NCI-H69 (cell line): Measurements from ENCODE around the gene LRRC9.
"Not testable (repeated sequence)": the region's sequence is repeated elsewhere in the genome, so short reads cannot be mapped to it uniquely, and the experiment has no call there.

Source experiments
- DNase-seq: peaks from one replicate; lab custom pipeline; 2025; lab: John Stamatoyannopoulos, UW

LRRC9 gene

GRCh38 chr14:60064491-60065072, 144.6 kb downstream of the LRRC9 start:
- DNase-seq = peak; percentile 67

GRCh38 chr14:60067882-60068281, 147.9 kb downstream of the LRRC9 start:
- peak; percentile 31 for DNase-seq

- peak; percentile 77 for DNase-seq
Observed at GRCh38 chr14:60079723-60080122, 159.8 kb downstream of the LRRC9 start.

GRCh38 chr14:60085085-60085484, 165.1 kb downstream of the LRRC9 start:
- DNase-seq = peak; percentile 41

- no peak for DNase-seq
Observed at GRCh38 chr14:60085693-60086092, 165.7 kb downstream of the LRRC9 start.

GRCh38 chr14:60087668-60088067, 167.7 kb downstream of the LRRC9 start:
- peak; percentile 92 for DNase-seq

- DNase-seq = no peak
Observed at GRCh38 chr14:60089221-60089620, 169.3 kb downstream of the LRRC9 start.

- peak; percentile 96 for DNase-seq
Observed at GRCh38 chr14:60090864-60091519, 171.0 kb downstream of the LRRC9 start.

- peak; percentile 100 for DNase-seq
Observed at GRCh38 chr14:60091550-60092525, 171.9 kb downstream of the LRRC9 start, which contains the start of gene PCNX4. Gene PCNX4, plus strand, starts transcription at chr14:60091923. Its CDS starts 15,716 bp downstream, at chr14:60107639.

- DNase-seq = peak; percentile 70
Observed at GRCh38 chr14:60092526-60092920, 172.6 kb downstream of the LRRC9 start.

- no peak for DNase-seq
Observed at GRCh38 chr14:60093080-60093479, 173.1 kb downstream of the LRRC9 start.

GRCh38 chr14:60093606-60094005, 173.7 kb downstream of the LRRC9 start:
- DNase-seq = no peak

- DNase-seq = peak; percentile 50
Observed at GRCh38 chr14:60094306-60094897, 174.5 kb downstream of the LRRC9 start.

GRCh38 chr14:60095231-60095630, 175.3 kb downstream of the LRRC9 start:
- peak; percentile 35 for DNase-seq

GRCh38 chr14:60095781-60096450, 176.0 kb downstream of the LRRC9 start:
- DNase-seq = peak; percentile 78

- DNase-seq = no peak
Observed at GRCh38 chr14:60097974-60098373, 178.0 kb downstream of the LRRC9 start.

- DNase-seq = not testable (repeated sequence)
Observed at GRCh38 chr14:60099855-60100254, 179.9 kb downstream of the LRRC9 start.

- DNase-seq = no peak
Observed at GRCh38 chr14:60101786-60102185, 181.8 kb downstream of the LRRC9 start.

- DNase-seq = no peak
Observed at GRCh38 chr14:60102389-60102788, 182.4 kb downstream of the LRRC9 start.

GRCh38 chr14:60106339-60106738, 186.4 kb downstream of the LRRC9 start:
- DNase-seq = no peak

GRCh38 chr14:60107477-60107876, 187.5 kb downstream of the LRRC9 start:
- no peak for DNase-seq

GRCh38 chr14:60111732-60112131, 191.8 kb downstream of the LRRC9 start:
- DNase-seq = no peak
